Vagina (tissue), 2 donors: ENCODE results near the gene ZBTB16. TPM values are rescaled to one million over a fixed set of nuclear protein-coding genes. Genes with fewer than 3 reads are reported as not detected.
"Not testable (repeated sequence)": the region's sequence is repeated elsewhere in the genome, so short reads cannot be mapped to it uniquely, and the experiment has no call there.

Experiments
- DNase-seq, 2 donors: peaks; one replicate each; pipeline ENCODE4 v3.0.0-alpha.2; 2017; ENCODE audit errors: extremely low spot score in 2 of 2
- H3K27ac ChIP-seq: fragments of 200-600 bp; sonication (generic); one replicate; pipeline ENCODE4 v1.5.1; 2019
- H3K27me3 ChIP-seq: fragments of 200-600 bp; sonication (generic); one replicate; pipeline ENCODE4 v1.5.1; 2019
- H3K36me3 ChIP-seq, 2 donors: fragments of 200-600 bp; sonication (generic); one replicate each; pipeline ENCODE4 v1.5.1; 2017 to 2019
- H3K4me1 ChIP-seq: fragments of 200-600 bp; sonication (generic); one replicate; pipeline ENCODE4 v1.5.1; 2019
- H3K4me3 ChIP-seq, 2 donors: fragments of 200-600 bp; sonication (generic); 1 replicate in 1 of 2; 2 replicates in 1 of 2; pipeline ENCODE4 v1.5.1; 2016 to 2019
- H3K9me3 ChIP-seq: fragments of 200-600 bp; sonication (generic); one replicate; pipeline ENCODE4 v1.5.1; 2019
- CTCF ChIP-seq, 3 experiments: fragments of 450-650 bp in 2 of 3; fragments of 200-600 bp in 1 of 3; sonication (generic) in 1 of 3; IDR thresholded peaks; one replicate each; pipeline ENCODE4 v1.5.1; 2017 to 2019; ENCODE audit warnings: antibody characterized with exemption in 3 of 3, mild to moderate bottlenecking in 2 of 3, moderate library complexity in 2 of 3
- POLR2A ChIP-seq, 2 donors: fragments of 450-650 bp; IDR thresholded peaks; one replicate each; pipeline ENCODE4 v1.6.1; 2017; ENCODE audit warnings: antibody characterized with exemption in 2 of 2, mild to moderate bottlenecking in 2 of 2, moderate library complexity in 2 of 2
- POLR2AphosphoS5 ChIP-seq, 2 donors: sonication (generic); formaldehyde crosslinking; IDR thresholded peaks; one replicate each; pipeline ENCODE4 v1.9.0; 2017; ENCODE audit warnings: antibody characterized with exemption in 2 of 2, mild to moderate bottlenecking in 2 of 2, low read depth in 1 of 2; ENCODE audit not compliant: insufficient read depth in 1 of 2
- intact Hi-C: fragments of 100-400 bp; cut with DNase I; formaldehyde crosslinking; loops from one replicate; pipeline ENCODE4 v1.15.1; 2023
- total RNA-seq: library from RNA; depleted of rRNA; stranded (reverse); fragments of >200 nt; gene quantifications from one replicate; pipeline ENCODE4 v1.2.3, GENCODE V29; 2016

Gene ZBTB16
- total RNA-seq, 1 donor from 2014 or later = 243 TPM

GRCh38 chr11:114049050-114049449 lies 10.5 kb upstream of the ZBTB16 start:
- DNase-seq = no peak
- no peaks in the 10 kb centered on the region for H3K36me3 ChIP-seq
- no peak overlapping the region for H3K27ac ChIP-seq
- intact Hi-C loops = no loop called here
- H3K4me3 ChIP-seq = no peak overlapping the region
- no peak for TF ChIP-seq POLR2A (IDR thresholded peaks at IDR 0.05)
- TF ChIP-seq CTCF (IDR thresholded peaks at IDR 0.05) = no peak
- H3K27me3 ChIP-seq = no peaks in the 10 kb centered on the region
- H3K9me3 ChIP-seq = no peaks in the 10 kb centered on the region
- H3K4me1 ChIP-seq = peaks cover 9% of the 10 kb centered on the region

GRCh38 chr11:114049766-114050165 lies 9.7 kb upstream of the ZBTB16 start:
- H3K27ac ChIP-seq, H3K36me3 ChIP-seq, H3K4me1 ChIP-seq, DNase-seq, H3K27me3 ChIP-seq, H3K9me3 ChIP-seq, H3K4me3 ChIP-seq, intact Hi-C loops: not testable (repeated sequence)

GRCh38 chr11:114050258-114050927 lies 9.1 kb upstream of the ZBTB16 start:
- DNase-seq = no peak

GRCh38 chr11:114051558-114051957 lies 8.0 kb upstream of the ZBTB16 start:
- H3K4me1 ChIP-seq = no peaks in the 10 kb centered on the region
- intact Hi-C loops = no loop called here
- H3K36me3 ChIP-seq = no peaks in the 10 kb centered on the region
- TF ChIP-seq CTCF (IDR thresholded peaks at IDR 0.05) (no peak), POLR2AphosphoS5 (IDR thresholded peaks at IDR 0.05; ENCODE audit: insufficient read depth in 1 of 2, low read depth in 1 of 2) (no peak), POLR2A (IDR thresholded peaks at IDR 0.05) (no peak)
- H3K4me3 ChIP-seq = no peak overlapping the region
- H3K9me3 ChIP-seq = no peaks in the 10 kb centered on the region
- no peaks in the 10 kb centered on the region for H3K27me3 ChIP-seq
- H3K27ac ChIP-seq = no peak overlapping the region
- no peak for DNase-seq

More at GRCh38 chr11:114050258-114050927, 9.1 kb upstream of the ZBTB16 start:
- no peaks in the 10 kb centered on the region for H3K27me3 ChIP-seq
- no peak overlapping the region for H3K27ac ChIP-seq
- no peak overlapping the region for H3K4me3 ChIP-seq
- H3K36me3 ChIP-seq = no peaks in the 10 kb centered on the region
- intact Hi-C loops = no loop called here
- no peaks in the 10 kb centered on the region for H3K4me1 ChIP-seq
- TF ChIP-seq POLR2AphosphoS5 (IDR thresholded peaks at IDR 0.05; ENCODE audit: insufficient read depth in 1 of 2, low read depth in 1 of 2) (no peak), CTCF (IDR thresholded peaks at IDR 0.05) (no peak), POLR2A (IDR thresholded peaks at IDR 0.05) (no peak)
- no peaks in the 10 kb centered on the region for H3K9me3 ChIP-seq

GRCh38 chr11:114052160-114052559 lies 7.4 kb upstream of the ZBTB16 start:
- Histone ChIP-seq H3K4me3 (no peak overlapping the region), H3K27ac (peak overlapping the region; percentile 20), H3K4me1 (no peaks in the 10 kb centered on the region), H3K36me3 (no peaks in the 10 kb centered on the region), H3K9me3 (no peaks in the 10 kb centered on the region), H3K27me3 (no peaks in the 10 kb centered on the region)
- intact Hi-C loops = no loop called here
- DNase-seq = no peak
- TF ChIP-seq POLR2A (IDR thresholded peaks at IDR 0.05) = no peak
- TF ChIP-seq POLR2AphosphoS5 (IDR thresholded peaks at IDR 0.05; ENCODE audit: insufficient read depth in 1 of 2, low read depth in 1 of 2) = peak in 1 of 2 donors; percentile 81

GRCh38 chr11:114053406-114053805 lies 6.1 kb upstream of the ZBTB16 start:
- TF ChIP-seq POLR2A (IDR thresholded peaks at IDR 0.05) (no peak), POLR2AphosphoS5 (IDR thresholded peaks at IDR 0.05; ENCODE audit: insufficient read depth in 1 of 2, low read depth in 1 of 2) (no peak), CTCF (IDR thresholded peaks at IDR 0.05) (no peak)

More at GRCh38 chr11:114053406-114053805, 6.1 kb upstream of the ZBTB16 start:
- Histone ChIP-seq H3K27me3 (no peaks in the 10 kb centered on the region), H3K9me3 (no peaks in the 10 kb centered on the region), H3K36me3 (no peaks in the 10 kb centered on the region), H3K27ac (no peak overlapping the region), H3K4me3 (no peak overlapping the region), H3K4me1 (peaks cover 5% of the 10 kb centered on the region)
- intact Hi-C loops = no loop called here
- DNase-seq = no peak
